Stimulated activated effector memory CD8-positive, alpha-beta T cell treated with anti-CD3 and anti-CD28 coated beads, Interleukin-12 subunit alpha, Interleukin-12 subunit beta, amount 100 ng/mL, for 72 hours (primary cell): Measurements from ENCODE around the gene IQGAP2.
A peak's percentile ranks its signal among the peaks of the same experiment; 100 is the strongest.

Source experiments
- ATAC-seq: fragments of 150-1000 bp; cut with Tn5 transposase; 2 replicates; pipeline ENCODE4 v1.10.0; 2021
- DNase-seq, 2 donors: peaks; one replicate each; pipeline ENCODE4 v3.0.0; 2021 to 2022; ENCODE audit warnings: low spot score in 2 of 2
- H3K27ac Mint-ChIP-seq: one replicate; pipeline ENCODE4 v1.8.0; 2022; ENCODE audit warnings: mild to moderate bottlenecking, mixed read lengths
- H3K36me3 Mint-ChIP-seq: one replicate; pipeline ENCODE4 v1.8.0; 2022; ENCODE audit warnings: mild to moderate bottlenecking, mixed read lengths
- H3K4me1 Mint-ChIP-seq: one replicate; pipeline ENCODE4 v1.8.0; 2022; ENCODE audit warnings: mixed read lengths
- H3K4me3 Mint-ChIP-seq: one replicate; pipeline ENCODE4 v1.8.0; 2022; ENCODE audit warnings: mild to moderate bottlenecking, mixed read lengths
- H3K9me3 Mint-ChIP-seq: one replicate; pipeline ENCODE4 v1.8.0; 2022; ENCODE audit warnings: mixed read lengths

The IQGAP2 gene

DNA sequence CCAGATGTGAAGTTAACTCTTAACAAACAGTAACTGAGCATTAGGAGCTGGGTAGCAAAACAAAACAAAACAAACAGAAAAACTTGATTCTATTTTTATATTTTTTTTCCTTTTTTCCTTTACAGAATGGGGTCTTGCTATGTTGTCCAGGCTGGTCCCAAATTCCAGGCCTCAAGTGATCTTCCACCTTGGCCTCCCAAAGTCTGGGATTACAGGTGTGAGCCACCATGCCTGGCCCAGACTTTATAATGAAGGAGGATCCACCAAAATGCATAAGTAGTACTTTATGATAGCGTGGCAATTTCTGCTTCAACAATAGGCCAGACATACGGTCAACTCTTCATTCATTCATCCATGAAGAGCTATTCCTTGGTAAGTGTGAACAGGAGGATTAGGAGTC is 5.9 kb upstream of the IQGAP2 start:
- H3K36me3 Mint-ChIP-seq, result peaks cover under 1% of the 10 kb centered on the region
- ATAC-seq (no peak), DNase-seq (no peak)
- no peak overlapping the region for H3K4me3 Mint-ChIP-seq
- H3K4me1 Mint-ChIP-seq, result peaks cover 32% of the 10 kb centered on the region
- H3K9me3 Mint-ChIP-seq, result no peaks in the 10 kb centered on the region
- H3K27ac Mint-ChIP-seq, result no peak overlapping the region

DNA sequence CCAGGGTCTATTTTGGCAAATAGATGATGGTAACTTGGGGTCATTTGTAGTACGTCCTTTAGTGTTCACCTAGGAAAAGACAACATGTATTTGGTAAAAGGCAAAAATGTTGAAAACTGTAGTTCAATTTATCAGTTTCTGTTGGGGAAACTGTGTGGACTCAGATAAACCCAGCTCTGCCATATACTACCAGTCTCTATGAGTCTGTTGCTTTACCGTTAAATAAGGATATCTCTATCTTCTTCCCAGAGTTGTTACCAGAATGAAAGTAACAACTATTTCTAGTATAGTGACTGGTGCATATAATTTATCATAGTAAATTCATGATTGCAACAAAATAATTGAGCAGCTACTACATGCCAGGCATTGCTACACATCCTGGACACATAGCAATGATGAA is 3.8 kb upstream of the IQGAP2 start:
- ATAC-seq, result no peak

DNA sequence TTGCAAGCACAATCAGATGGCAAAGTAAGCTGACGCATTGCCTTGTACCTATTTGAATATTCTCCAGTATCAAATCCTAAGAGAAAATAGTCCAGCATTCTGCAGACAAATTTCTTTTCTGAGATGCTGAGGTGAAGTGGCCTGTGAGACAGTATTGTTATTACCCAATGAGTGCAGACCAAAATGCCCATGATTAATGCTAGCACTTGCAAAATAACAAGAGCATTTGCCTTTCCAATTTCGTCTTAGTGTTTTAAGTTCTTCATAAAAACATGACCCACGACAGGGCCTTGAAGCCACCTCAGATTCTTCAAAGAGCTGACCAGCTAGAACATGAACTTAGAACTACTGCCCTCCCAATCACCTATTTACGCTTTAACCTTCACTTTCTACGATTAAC is 2.6 kb upstream of the IQGAP2 start:
- no peak overlapping the region for H3K27ac Mint-ChIP-seq
- peaks cover 23% of the 10 kb centered on the region for H3K36me3 Mint-ChIP-seq

More for the DNA sequence above, 3.8 kb upstream of the IQGAP2 start:
- H3K4me1 Mint-ChIP-seq, result peaks cover 19% of the 10 kb centered on the region
- H3K27ac Mint-ChIP-seq, result no peak overlapping the region
- no peak overlapping the region for H3K4me3 Mint-ChIP-seq
- H3K36me3 Mint-ChIP-seq, result peaks cover 17% of the 10 kb centered on the region
- no peaks in the 10 kb centered on the region for H3K9me3 Mint-ChIP-seq
- no peak for DNase-seq

DNA sequence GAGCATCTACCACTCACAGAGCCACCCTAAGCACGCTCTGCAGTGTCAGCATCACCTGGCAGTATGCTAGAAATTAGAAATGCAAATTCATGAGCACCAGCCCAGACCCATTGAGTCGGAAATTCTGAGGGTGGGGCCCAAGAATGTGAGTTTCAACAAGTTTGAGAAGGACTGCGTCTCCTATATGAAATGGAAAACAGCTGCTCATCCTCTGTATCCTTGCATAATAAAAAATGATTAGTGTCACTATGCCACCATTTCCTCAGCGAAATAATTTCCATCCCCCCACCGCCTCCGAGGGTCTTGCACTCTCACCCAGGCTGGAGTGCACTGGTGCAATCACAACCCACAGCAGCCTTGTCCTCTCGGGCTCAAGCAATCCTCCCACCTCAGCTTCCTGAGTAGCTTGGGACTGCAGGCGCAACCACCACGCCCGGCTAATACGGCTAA is 1.3 kb upstream of the IQGAP2 start:
- no peaks in the 10 kb centered on the region for H3K9me3 Mint-ChIP-seq
- peak overlapping the region; percentile 91 for H3K4me3 Mint-ChIP-seq
- DNase-seq, result peak; percentile 12 to 64
- H3K36me3 Mint-ChIP-seq, result peaks cover 23% of the 10 kb centered on the region
- H3K4me1 Mint-ChIP-seq, result peaks cover 41% of the 10 kb centered on the region
- ATAC-seq, result no peak
- H3K27ac Mint-ChIP-seq, result peak overlapping the region; percentile 99

More for the DNA sequence above, 2.6 kb upstream of the IQGAP2 start:
- Mint-ChIP-seq H3K4me3 (no peak overlapping the region), H3K9me3 (no peaks in the 10 kb centered on the region), H3K4me1 (peaks cover 28% of the 10 kb centered on the region)
- ATAC-seq, result no peak
- no peak for DNase-seq

DNA sequence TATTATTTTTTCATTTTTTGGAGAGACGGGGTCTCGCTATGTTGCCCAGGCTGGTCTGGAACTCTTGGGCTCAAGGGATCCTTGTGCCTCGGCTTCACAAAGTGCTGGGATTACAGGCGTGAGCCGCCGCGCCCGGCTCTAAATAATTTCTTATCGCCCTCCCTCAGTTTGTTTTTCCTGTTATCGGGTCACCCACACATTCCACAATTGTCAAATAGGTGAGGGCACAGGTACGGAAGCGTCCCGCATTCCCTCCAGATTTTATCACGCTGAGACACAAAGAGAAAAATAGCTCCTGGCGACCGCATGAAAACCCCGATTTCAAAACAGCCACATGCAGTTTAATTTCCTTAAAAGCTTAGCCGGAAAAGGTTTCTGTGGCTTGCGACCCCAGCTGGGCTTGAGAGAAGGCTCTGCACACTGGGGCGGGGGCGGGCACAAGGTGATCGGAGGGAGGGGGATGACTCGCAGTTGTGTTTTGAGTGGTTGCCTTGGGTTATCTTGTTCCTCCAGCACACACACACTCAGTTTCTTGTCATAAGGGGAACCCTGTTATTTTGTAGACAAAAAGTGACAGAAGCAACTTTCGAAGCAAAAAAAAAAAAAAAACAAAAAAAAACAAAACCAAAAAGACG is 717 bp upstream of the IQGAP2 start:
- Mint-ChIP-seq H3K36me3 (peaks cover 23% of the 10 kb centered on the region), H3K4me1 (peaks cover 47% of the 10 kb centered on the region), H3K27ac (peak overlapping the region; percentile 99), H3K9me3 (no peaks in the 10 kb centered on the region), H3K4me3 (peak overlapping the region; percentile 91)
- ATAC-seq, result peak; percentile 74
- peak; percentile 36 to 85 for DNase-seq

DNA sequence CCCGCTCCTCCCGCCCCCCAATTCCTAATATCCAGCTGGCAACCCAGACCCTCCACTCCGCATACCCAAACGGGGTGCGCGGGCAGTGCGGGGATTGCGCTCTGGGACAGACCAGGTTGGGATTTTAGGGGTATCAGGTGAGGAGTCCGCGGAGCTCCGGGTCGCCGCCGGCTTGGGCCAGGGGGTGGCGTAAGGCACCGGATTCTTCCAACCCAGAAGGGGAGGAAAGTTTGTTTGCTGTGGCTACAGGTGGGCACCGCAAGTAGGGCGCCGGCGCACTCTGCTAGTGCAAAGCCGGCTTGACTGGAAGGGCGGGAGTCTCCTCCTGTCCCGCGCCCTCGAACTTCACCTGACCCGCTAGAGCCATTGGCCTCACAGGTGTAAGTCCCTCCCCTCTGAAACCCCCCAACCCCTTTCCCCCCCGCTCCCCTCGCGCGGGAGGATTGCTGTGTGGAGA is 709 bp downstream of the IQGAP2 start:
- Mint-ChIP-seq H3K4me1 (peaks cover 48% of the 10 kb centered on the region), H3K9me3 (no peaks in the 10 kb centered on the region), H3K36me3 (peaks cover 23% of the 10 kb centered on the region), H3K27ac (peak overlapping the region; percentile 99), H3K4me3 (peak overlapping the region; percentile 91)
- ATAC-seq, result peak; percentile 20
- peak; percentile 49 to 85 for DNase-seq

DNA sequence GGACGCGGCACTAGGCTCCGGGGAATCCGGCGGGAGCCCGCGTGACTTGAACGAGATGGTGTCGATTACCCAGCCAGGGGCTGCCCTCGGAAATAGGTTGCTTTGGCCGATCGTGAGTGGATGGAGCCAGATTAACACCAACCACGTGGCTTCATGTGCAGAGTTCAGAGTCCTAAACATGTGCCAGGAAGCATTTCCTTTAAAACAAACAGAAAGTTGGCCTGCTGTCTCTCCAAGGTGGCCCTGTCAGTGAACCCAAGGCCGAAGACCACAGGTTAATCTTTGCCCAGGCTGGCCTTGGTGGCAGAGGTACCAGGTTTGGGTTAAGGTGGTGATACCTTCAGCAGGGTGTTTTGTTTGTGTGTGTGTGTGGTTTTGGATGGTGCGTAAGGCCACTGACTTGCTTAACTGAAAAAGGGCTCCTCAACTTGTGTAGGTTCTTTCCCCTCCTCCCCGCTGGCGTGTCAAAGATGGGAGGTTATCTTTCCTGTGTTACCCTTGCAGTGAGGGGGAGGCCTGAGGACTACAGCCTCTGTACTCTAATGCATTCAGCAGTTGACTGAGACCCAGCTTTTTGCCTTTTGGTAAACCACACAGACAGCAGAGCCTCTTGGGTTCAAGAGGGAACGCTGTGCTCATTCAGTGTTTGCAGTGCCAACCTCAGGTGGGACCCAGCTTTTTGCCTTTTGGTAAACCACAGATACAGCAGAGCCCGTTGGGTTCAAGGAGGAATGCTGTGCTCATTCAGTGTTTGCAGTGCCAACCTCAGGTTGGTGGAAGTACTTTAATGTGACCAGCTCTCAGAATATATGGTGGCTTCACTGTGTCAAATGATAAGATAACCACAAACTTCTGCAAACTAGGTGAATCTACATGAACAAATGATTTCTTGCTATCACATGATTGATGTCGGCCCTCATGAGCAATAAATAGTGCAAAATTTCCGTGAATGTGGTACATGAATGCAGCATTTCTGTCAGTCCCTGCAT is 1.4 kb downstream of the IQGAP2 start:
- ATAC-seq, result peak; percentile 79
- H3K4me1 Mint-ChIP-seq, result peaks cover 55% of the 10 kb centered on the region

DNA sequence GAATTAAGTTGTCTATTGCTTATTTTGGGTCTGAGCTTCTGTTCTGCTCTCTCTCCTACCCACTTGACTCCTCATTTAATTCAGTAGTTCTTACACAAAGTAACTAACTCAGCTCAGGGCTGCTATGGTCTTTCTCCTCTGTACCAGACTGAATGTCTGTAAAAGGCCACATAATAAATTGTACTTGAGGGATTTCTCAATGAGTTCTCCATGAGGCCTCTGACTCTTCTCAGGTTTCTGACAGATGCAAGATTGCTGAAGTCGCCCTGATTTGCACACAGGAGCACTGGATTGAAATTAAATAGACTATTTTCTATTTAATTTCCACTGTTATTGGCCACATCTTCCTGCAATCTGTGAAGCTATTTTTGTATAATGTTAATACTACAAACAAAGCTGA is 2.9 kb downstream of the IQGAP2 start:
- Mint-ChIP-seq H3K27ac (peak overlapping the region; percentile 99), H3K36me3 (peaks cover 24% of the 10 kb centered on the region), H3K9me3 (no peaks in the 10 kb centered on the region), H3K4me3 (peak overlapping the region; percentile 91), H3K4me1 (peaks cover 63% of the 10 kb centered on the region)
- ATAC-seq (no peak), DNase-seq (no peak)

More for the DNA sequence above, 1.4 kb downstream of the IQGAP2 start:
- Mint-ChIP-seq H3K36me3 (peaks cover 23% of the 10 kb centered on the region), H3K27ac (peak overlapping the region; percentile 99), H3K4me3 (peak overlapping the region; percentile 91), H3K9me3 (no peaks in the 10 kb centered on the region)
- peak; percentile 58 to 90 for DNase-seq

DNA sequence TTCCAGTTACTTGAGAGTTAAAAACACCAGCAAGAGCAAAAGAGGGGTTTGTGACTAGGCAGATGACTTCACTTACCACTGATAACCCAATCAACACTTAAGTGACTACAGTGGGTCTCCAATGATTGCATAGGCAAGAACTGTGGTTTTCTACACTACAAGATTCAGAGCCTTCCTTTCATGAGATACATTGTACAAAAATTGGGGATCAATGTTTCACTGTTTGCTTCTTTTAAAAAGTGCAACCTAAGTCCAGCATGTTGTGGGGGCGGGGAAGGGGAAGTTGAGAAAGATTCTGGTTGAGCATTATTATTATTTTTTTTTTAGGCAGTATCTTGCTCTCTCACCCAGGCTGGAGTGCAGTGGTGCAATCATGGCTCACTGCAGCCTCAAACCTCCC is 3.6 kb downstream of the IQGAP2 start:
- no peak for ATAC-seq
- H3K9me3 Mint-ChIP-seq, result no peaks in the 10 kb centered on the region
- peak overlapping the region; percentile 91 for H3K4me3 Mint-ChIP-seq
- no peak for DNase-seq
- peaks cover 63% of the 10 kb centered on the region for H3K4me1 Mint-ChIP-seq
- H3K36me3 Mint-ChIP-seq, result peaks cover 30% of the 10 kb centered on the region
- H3K27ac Mint-ChIP-seq, result peak overlapping the region; percentile 99

DNA sequence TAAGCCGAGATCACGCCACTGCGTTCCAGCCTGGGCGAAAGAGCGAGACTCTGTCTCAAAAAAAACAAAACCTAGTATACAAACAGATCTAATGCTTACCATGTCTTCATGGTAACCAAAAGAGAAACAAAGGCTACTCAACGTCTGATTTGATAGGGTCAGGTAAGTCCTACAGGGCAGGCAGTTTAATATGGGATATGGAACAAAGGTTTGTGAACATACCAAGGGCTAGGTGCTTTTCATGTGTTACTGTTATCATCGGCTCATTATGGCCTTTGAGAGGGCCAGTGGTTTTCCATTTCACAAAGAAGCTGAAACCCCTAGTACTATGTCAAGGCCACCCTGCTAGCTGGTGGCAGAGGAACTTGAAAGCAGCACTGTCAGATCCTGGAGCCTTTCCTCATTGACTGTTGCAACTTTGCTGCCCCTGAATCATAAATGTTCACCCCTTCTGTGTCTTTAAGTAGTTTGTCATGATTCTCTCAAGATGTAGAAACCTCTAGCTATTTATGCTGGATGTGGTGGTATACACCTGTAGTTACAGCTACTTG is 5.1 kb downstream of the IQGAP2 start:
- ATAC-seq, result no peak
- Mint-ChIP-seq H3K4me3 (no peak overlapping the region), H3K36me3 (peaks cover 24% of the 10 kb centered on the region), H3K9me3 (no peaks in the 10 kb centered on the region), H3K4me1 (peaks cover 71% of the 10 kb centered on the region), H3K27ac (peak overlapping the region; percentile 20)
- DNase-seq, result no peak

DNA sequence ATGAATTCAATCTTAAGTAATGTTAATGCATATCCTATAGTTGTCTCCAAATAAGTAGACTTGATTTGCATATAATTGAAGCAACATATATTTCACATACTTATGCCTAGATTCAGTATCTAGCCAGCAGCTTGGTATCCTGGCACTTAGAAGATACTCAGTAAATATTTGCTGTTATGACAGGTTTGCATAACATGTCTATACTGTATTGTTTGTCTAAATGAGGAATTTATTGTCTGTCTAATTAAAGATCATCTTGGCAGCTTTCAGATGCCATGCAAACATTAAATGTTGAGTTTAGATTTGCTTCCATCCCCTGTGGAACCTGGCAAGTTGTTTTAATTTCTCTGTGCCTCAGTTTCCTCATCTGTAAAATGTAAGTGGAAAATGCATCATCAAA is 9.4 kb downstream of the IQGAP2 start:
- Mint-ChIP-seq H3K4me3 (no peak overlapping the region), H3K27ac (no peak overlapping the region), H3K9me3 (no peaks in the 10 kb centered on the region), H3K4me1 (peaks cover 75% of the 10 kb centered on the region), H3K36me3 (peaks cover 13% of the 10 kb centered on the region)
- ATAC-seq (no peak), DNase-seq (no peak)

DNA sequence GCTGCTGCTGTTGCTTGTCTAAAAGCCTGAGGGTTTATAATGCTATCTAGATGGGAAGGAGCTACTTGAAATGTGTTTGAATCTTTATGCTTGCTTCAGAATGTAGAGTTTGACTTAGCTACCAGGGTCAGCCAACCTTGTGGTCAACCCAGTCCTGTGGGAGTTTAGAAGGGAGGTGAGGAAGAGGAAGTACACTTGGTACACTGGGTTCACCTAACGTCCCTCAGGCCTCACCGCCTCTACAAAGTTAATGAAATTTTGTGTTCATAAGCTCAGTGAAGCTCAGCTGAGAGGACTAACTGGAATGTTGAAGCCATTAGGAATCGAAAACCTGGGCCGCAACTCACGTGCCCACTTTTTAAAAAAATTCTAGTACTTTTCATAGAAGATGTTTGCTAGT is 10.7 kb downstream of the IQGAP2 start:
- Mint-ChIP-seq H3K27ac (peak overlapping the region; percentile 75), H3K9me3 (no peaks in the 10 kb centered on the region), H3K4me3 (no peak overlapping the region), H3K4me1 (peaks cover 75% of the 10 kb centered on the region), H3K36me3 (peaks cover 13% of the 10 kb centered on the region)
- ATAC-seq, result no peak
- DNase-seq, result no peak

DNA sequence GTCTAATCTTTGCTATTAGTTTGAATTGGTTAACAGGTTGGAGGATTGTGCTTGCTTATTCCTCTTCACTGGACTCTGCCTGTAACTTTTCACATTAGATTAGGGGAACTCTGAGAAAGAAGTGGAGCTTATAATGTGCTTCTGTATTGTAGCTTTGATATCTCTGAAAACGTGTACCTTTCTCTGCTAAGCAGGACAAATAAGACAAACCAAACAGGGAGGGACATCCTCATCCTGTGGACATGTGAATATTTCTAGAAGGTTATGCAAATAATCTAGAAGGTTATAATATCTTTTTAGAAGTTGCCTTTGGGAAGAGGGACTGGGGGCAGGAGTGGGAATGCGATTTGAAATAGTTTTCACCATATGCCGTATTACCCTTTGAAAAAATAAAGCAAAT is 11.7 kb downstream of the IQGAP2 start:
- H3K9me3 Mint-ChIP-seq, result no peaks in the 10 kb centered on the region
- no peak overlapping the region for H3K4me3 Mint-ChIP-seq
- H3K27ac Mint-ChIP-seq, result peak overlapping the region; percentile 75
- ATAC-seq (no peak), DNase-seq (no peak)
- peaks cover 70% of the 10 kb centered on the region for H3K4me1 Mint-ChIP-seq
- H3K36me3 Mint-ChIP-seq, result peaks cover 17% of the 10 kb centered on the region

DNA sequence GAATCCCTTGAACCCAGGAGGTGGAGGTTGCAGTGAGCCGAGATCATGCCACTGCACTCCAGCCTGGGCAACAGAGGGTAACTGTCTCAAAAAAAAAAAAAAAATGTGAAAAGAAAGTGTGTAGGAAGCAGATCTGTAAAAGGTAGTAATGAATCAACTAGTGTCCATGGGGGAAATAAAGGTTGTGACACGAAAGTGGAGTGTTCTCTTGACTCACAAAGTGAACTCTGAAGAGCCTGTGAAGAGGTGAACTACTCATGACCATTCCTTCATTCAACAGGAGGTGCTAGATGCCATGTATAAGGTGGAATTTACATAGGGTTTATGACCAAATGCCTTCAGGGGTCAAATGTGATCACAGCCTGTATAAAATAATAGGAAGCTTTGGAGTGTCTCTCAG is 12.8 kb downstream of the IQGAP2 start:
- Mint-ChIP-seq H3K9me3 (no peaks in the 10 kb centered on the region), H3K27ac (peak overlapping the region; percentile 75), H3K36me3 (peaks cover 17% of the 10 kb centered on the region), H3K4me3 (no peak overlapping the region), H3K4me1 (peaks cover 70% of the 10 kb centered on the region)
- no peak for DNase-seq
- ATAC-seq, result peak; percentile 98

DNA sequence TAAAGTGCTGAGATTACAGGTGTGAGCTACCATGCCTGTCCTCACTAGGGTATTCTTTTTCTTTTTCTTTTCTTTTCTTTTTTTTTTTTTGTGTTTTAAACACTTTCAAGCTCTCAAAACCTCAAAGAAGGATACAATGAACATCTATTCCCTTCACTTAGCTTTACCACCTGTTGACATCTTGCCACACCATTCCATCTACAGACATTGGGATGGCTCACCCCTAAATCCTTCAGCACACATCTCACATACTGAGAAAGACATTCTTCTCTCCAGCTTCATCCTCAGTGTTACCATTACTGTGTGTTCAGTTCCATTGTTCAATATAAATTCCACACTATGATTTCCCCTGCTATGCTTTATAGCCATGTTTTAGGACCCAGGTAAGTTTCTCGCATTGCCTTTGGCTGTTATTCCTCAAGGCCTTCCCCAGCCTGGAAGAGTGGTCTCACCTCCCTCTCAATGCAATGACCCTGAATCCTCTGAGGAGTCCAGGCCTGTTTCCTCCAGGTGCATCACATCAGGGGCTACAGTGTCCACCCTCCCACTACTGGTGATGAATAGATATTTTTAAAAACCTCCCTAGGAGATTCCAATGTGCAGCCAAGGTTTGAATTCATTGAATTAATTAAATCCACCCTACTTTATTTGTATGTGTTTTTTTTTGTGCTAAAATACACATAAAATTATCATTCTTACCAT is 16.7 kb downstream of the IQGAP2 start:
- Mint-ChIP-seq H3K9me3 (no peaks in the 10 kb centered on the region), H3K27ac (no peak overlapping the region), H3K36me3 (peaks cover 12% of the 10 kb centered on the region), H3K4me1 (peaks cover 62% of the 10 kb centered on the region), H3K4me3 (no peak overlapping the region)
- DNase-seq (no peak), ATAC-seq (no peak)
